ENCODE measurements around the gene EML4. TPM values are rescaled to one million over a fixed set of nuclear protein-coding genes. Genes with fewer than 3 reads are reported as not detected.
A peak's percentile ranks its signal among the peaks of the same experiment; 100 is the strongest.

Gene EML4
- total RNA-seq, 1 donor from 2014 or later: 68.2 TPM

GRCh38 chr2:42360890-42361727, 192.0 kb downstream of the EML4 start, which contains the start of gene COX7A2L:
TSS of gene COX7A2L (minus strand) at chr2:42361217. CDS start at chr2:42361161, 56 bp downstream.
- H3K27ac Mint-ChIP-seq (ENCODE audit: unreplicated experiment): peak within 1 kb of the TSS; percentile 96
- peaks cover 49% of the 10 kb centered on the region for H3K79me2 ChIP-seq (ENCODE audit: insufficient read depth, low read length)
- peak; percentile 9 for FAIRE-seq
- peak within 1 kb of the TSS; percentile 95 for H3K4me3 Mint-ChIP-seq (ENCODE audit: unreplicated experiment)
- peaks cover 3% of the 10 kb centered on the region for H3K27me3 ChIP-seq (ENCODE audit: insufficient read depth, low read length)
- no peaks in the 10 kb centered on the region for H3K9me3 Mint-ChIP-seq (ENCODE audit: unreplicated experiment)
- peak; percentile 90 for DNase-seq (ENCODE audit: low read depth)
- H3K4me2 ChIP-seq (ENCODE audit: low read length): peak within 1 kb of the TSS; percentile 98
- peak within 1 kb of the TSS; percentile 94 for H2AFZ ChIP-seq (ENCODE audit: low read depth, low read length)
- H3K27me3 Mint-ChIP-seq (ENCODE audit: low read depth, unreplicated experiment): no peaks in the 10 kb centered on the region
- TF ChIP-seq, protein P1, sequence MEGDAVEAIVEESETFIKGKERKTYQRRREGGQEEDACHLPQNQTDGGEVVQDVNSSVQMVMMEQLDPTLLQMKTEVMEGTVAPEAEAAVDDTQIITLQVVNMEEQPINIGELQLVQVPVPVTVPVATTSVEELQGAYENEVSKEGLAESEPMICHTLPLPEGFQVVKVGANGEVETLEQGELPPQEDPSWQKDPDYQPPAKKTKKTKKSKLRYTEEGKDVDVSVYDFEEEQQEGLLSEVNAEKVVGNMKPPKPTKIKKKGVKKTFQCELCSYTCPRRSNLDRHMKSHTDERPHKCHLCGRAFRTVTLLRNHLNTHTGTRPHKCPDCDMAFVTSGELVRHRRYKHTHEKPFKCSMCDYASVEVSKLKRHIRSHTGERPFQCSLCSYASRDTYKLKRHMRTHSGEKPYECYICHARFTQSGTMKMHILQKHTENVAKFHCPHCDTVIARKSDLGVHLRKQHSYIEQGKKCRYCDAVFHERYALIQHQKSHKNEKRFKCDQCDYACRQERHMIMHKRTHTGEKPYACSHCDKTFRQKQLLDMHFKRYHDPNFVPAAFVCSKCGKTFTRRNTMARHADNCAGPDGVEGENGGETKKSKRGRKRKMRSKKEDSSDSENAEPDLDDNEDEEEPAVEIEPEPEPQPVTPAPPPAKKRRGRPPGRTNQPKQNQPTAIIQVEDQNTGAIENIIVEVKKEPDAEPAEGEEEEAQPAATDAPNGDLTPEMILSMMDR (IDR thresholded peaks at IDR 0.05; ENCODE audit: insufficient read depth, low read depth, low read length): no peak
- TF ChIP-seq EZH2 (IDR thresholded peaks at IDR 0.05; ENCODE audit: insufficient read depth, low read length): no peak
- peak within 1 kb of the TSS; percentile 98 for H3K9ac ChIP-seq (ENCODE audit: low read length)
- peaks cover 41% of the 10 kb centered on the region for H4K20me1 ChIP-seq (ENCODE audit: insufficient read depth, low read length)
- H3K4me1 ChIP-seq (ENCODE audit: insufficient read depth, low read length): peaks cover 10% of the 10 kb centered on the region
- peak within 1 kb of the TSS; percentile 99 for H3K4me3 ChIP-seq (ENCODE audit: insufficient read depth, low read depth, low read length)
- H3K4me1 Mint-ChIP-seq (ENCODE audit: low read depth, unreplicated experiment): peaks cover 8% of the 10 kb centered on the region
- H3K9me3 ChIP-seq (ENCODE audit: insufficient read depth, low read depth, low read length): no peaks in the 10 kb centered on the region
- H3K36me3 ChIP-seq (ENCODE audit: insufficient read depth, low read length): no peaks in the 10 kb centered on the region
- H3K27ac ChIP-seq (ENCODE audit: low read depth, low read length): peak within 1 kb of the TSS; percentile 99
- no peaks in the 10 kb centered on the region for H3K36me3 Mint-ChIP-seq (ENCODE audit: low read depth, unreplicated experiment)

- TF ChIP-seq EZH2 (IDR thresholded peaks at IDR 0.05; ENCODE audit: insufficient read depth, low read length): no peak
- TF ChIP-seq, protein P1 (IDR thresholded peaks at IDR 0.05; ENCODE audit: insufficient read depth, low read depth, low read length): no peak
- Histone ChIP-seq H3K4me2 (ENCODE audit: low read length) (peak overlapping the region; percentile 98), H3K27me3 (ENCODE audit: insufficient read depth, low read length) (peaks cover 3% of the 10 kb centered on the region), H4K20me1 (ENCODE audit: insufficient read depth, low read length) (peaks cover 34% of the 10 kb centered on the region), H3K9ac (ENCODE audit: low read length) (peak overlapping the region; percentile 58), H3K4me1 (ENCODE audit: insufficient read depth, low read length) (peaks cover 10% of the 10 kb centered on the region), H3K9me3 (ENCODE audit: insufficient read depth, low read depth, low read length) (no peaks in the 10 kb centered on the region), H2AFZ (ENCODE audit: low read depth, low read length) (peak overlapping the region; percentile 59), H3K4me3 (ENCODE audit: insufficient read depth, low read depth, low read length) (peak overlapping the region; percentile 44), H3K79me2 (ENCODE audit: insufficient read depth, low read length) (peaks cover 42% of the 10 kb centered on the region), H3K27ac (ENCODE audit: low read depth, low read length) (no peak overlapping the region), H3K36me3 (ENCODE audit: insufficient read depth, low read length) (no peaks in the 10 kb centered on the region)
- H3K27ac Mint-ChIP-seq (ENCODE audit: unreplicated experiment): peak overlapping the region; percentile 96
- H3K4me1 Mint-ChIP-seq (ENCODE audit: low read depth, unreplicated experiment): peaks cover 8% of the 10 kb centered on the region
- no peaks in the 10 kb centered on the region for H3K27me3 Mint-ChIP-seq (ENCODE audit: low read depth, unreplicated experiment)
- DNase-seq (ENCODE audit: low read depth) (no peak), FAIRE-seq (no peak)
- no peaks in the 10 kb centered on the region for H3K36me3 Mint-ChIP-seq (ENCODE audit: low read depth, unreplicated experiment)
- H3K4me3 Mint-ChIP-seq (ENCODE audit: unreplicated experiment): peak overlapping the region; percentile 95
- no peaks in the 10 kb centered on the region for H3K9me3 Mint-ChIP-seq (ENCODE audit: unreplicated experiment)
Measured at GRCh38 chr2:42361728-42362283, 192.7 kb downstream of the EML4 start.

Data from astrocyte (in vitro differentiated cells and primary cell).